T follicular helper cell (primary cell): Measurements from ENCODE around the gene SMAGP.

Source experiments
- DNase-seq: peaks from one replicate; pipeline ENCODE4 v3.0.0-alpha.2; 2020; ENCODE audit warnings: low read depth

The SMAGP gene

GRCh38 chr12:51196547-51196946, 73.7 kb downstream of the SMAGP start:
- DNase-seq, result no peak

GRCh38 chr12:51195841-51196240, 74.4 kb downstream of the SMAGP start:
- no peak for DNase-seq
